Left lobe of liver (tissue), 2 donors: ENCODE results near the gene CENPU. TPM values are rescaled to one million over a fixed set of nuclear protein-coding genes. Genes with fewer than 3 reads are reported as not detected.

Source experiments
- ATAC-seq: fragments of 200-7000 bp; cut with Tn5 transposase; one replicate; pipeline ENCODE4 v1.9.1; 2020; ENCODE audit warnings: mild to moderate bottlenecking, moderate library complexity
- DNase-seq: peaks from one replicate; pipeline ENCODE4 v3.0.0-alpha.2; 2020; ENCODE audit warnings: low spot score
- total RNA-seq: library from RNA; stranded (reverse); gene quantifications from one replicate; pipeline ENCODE4 v1.2.1, GENCODE V29; 2021
- donor health status: DM: no; HTN: no; CAD: no; lungs with moderate emphysema.
- donor health status: DM: no; HTN: yes; CAD: no.

The CENPU gene
- total RNA-seq, 1 donor from 2014 or later, result 1.6 TPM

DNA sequence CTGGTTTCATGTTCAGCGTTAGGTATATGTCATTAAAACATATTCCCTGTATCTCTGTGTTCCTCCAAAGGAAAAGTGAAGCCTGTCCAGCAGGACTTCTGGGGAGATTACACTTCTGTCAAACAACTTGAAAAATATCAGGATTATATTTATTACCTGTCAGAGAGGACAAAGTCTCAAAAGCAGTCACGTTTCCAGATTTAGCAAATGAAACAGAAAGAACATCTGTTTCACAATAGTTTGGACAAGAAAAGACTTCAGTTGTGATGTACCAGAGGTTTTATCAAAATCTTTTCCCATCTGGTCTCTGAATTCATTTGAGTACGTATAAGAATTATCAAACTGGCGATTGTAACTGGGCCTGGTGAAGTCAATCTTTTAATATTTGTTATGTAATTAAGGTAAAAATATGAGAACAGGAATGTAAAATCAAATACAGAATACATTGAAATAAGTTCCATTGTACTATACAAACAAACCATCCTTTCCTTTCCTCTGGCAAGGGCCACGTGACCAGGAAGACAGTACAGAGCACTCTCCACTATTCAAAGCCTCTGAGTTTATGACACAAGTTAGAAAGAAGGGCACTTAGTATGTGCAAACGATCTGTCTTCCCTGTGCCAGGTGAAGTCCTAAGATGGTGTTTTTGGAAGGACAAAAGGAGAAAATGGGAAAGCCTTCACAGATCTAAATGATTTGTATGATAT is 87.8 kb downstream of the CENPU start:
- DNase-seq, result no peak
- ATAC-seq, result no peak

DNA sequence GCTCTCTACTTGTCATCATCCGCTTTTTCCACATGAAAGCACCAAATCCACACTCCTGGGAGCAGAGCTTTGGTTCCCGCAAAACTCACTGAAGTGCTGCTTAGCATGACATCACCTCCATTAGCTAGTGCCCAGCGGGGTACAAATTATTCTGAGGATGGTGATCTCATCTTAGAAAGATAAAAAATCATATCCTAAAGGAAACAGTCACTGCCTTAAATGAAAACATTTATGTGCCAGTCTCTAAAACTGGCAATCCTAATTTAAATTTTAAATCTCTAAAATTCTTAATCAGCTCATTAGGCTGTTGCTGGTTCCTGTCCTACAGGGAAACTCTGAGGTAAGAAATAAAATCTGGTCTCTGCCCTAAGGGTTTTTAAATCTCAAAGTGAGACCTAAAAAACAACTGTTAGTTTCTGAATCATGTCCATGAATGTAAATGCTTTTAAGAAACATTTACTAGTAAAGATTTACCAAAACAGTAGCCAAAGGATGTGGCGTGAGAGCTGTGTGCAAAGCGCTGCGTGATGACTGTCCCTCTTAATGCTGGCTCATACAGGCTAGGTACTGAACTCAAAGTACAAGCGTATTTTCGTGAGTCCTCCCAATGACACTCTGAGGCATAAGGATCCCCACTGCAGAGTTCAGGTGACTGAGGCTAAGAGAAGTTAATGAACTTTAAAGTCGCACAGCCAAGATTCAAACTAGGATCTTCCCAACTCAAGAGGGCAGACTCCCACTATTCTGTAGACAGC is 89.2 kb downstream of the CENPU start:
- DNase-seq (no peak), ATAC-seq (no peak)

Other genes starting within 250 kb of the CENPU start
- gene CASP3, start 84.6 kb downstream of the CENPU start, total RNA-seq, result 11.3 TPM
- gene PRIMPOL, start 84.4 kb downstream of the CENPU start, total RNA-seq, result 5.9 TPM
- gene ACSL1, start 91.9 kb upstream of the CENPU start, total RNA-seq, result 818 TPM